LNCAP (cell line): Measurements from ENCODE around the gene AMOT.

ENCODE experiments used
- CTCF ChIP-seq: fragments of 450-650 bp; IDR thresholded peaks from 2 replicates; pipeline ENCODE4 v1.5.1; 2017; ENCODE audit warnings: mild to moderate bottlenecking

Gene AMOT

GRCh38 chrX:112820364-112821268 is 20.0 kb downstream of the AMOT start:
- no peak for TF ChIP-seq CTCF

- TF ChIP-seq CTCF = no peak
Measured at GRCh38 chrX:112819813-112820212, 20.8 kb downstream of the AMOT start.

- TF ChIP-seq CTCF = no peak
Measured at GRCh38 chrX:112819008-112819640, 21.5 kb downstream of the AMOT start.

- TF ChIP-seq CTCF = no peak
Measured at GRCh38 chrX:112818114-112819007, 22.3 kb downstream of the AMOT start.

GRCh38 chrX:112816908-112817307 is 23.7 kb downstream of the AMOT start:
- no peak for TF ChIP-seq CTCF

- no peak for TF ChIP-seq CTCF
Measured at GRCh38 chrX:112814496-112814895, 26.1 kb downstream of the AMOT start.

- TF ChIP-seq CTCF = no peak
Measured at GRCh38 chrX:112812741-112813140, 27.9 kb downstream of the AMOT start.
